Pulmonary artery endothelial cell (primary cell): Measurements from ENCODE around the gene TSR3. TPM values are rescaled to one million over a fixed set of nuclear protein-coding genes. Genes with fewer than 3 reads are reported as not detected.

Experiments used
- DNase-seq: peaks from one replicate; pipeline ENCODE4 v3.0.0-alpha.2; 2011; ENCODE audit warnings: low read depth, low spot score
- total RNA-seq: library from RNA; depleted of rRNA; stranded (reverse); fragments of >200 nt; gene quantifications from 2 replicates; pipeline ENCODE4 v1.2.3, GENCODE V29; 2014

Gene TSR3
- total RNA-seq, result 90.7 and 93.8 TPM in 2 replicates

GRCh38 chr16:1351582-1352362 lies at the start of gene TSR3, which contains the start of gene GNPTG:
Gene TSR3 (minus strand): TSS chr16:1351878. CDS start chr16:1351804, 74 bp downstream.
Gene GNPTG (plus strand): TSS chr16:1351931. CDS start chr16:1351966, 35 bp downstream.
- peak; percentile 51 for DNase-seq

- no peak for DNase-seq
Observed at GRCh38 chr16:1401061-1401757, 49.5 kb upstream of the TSR3 start.

- no peak for DNase-seq
Observed at GRCh38 chr16:1398826-1399581, 47.3 kb upstream of the TSR3 start.

- no peak for DNase-seq
Observed at GRCh38 chr16:1398351-1398750, 46.7 kb upstream of the TSR3 start.

GRCh38 chr16:1397779-1398178 lies 46.1 kb upstream of the TSR3 start:
- DNase-seq, result no peak

- no peak for DNase-seq
Observed at GRCh38 chr16:1395444-1396031, 43.9 kb upstream of the TSR3 start.

GRCh38 chr16:1394367-1394951 lies 42.8 kb upstream of the TSR3 start:
- no peak for DNase-seq

GRCh38 chr16:1393613-1394176 lies 42.0 kb upstream of the TSR3 start:
- DNase-seq, result no peak

GRCh38 chr16:1392826-1393225 lies 41.1 kb upstream of the TSR3 start:
- DNase-seq, result no peak

- DNase-seq, result no peak
Observed at GRCh38 chr16:1390239-1390779, 38.6 kb upstream of the TSR3 start.

- no peak for DNase-seq
Observed at GRCh38 chr16:1389762-1390161, 38.1 kb upstream of the TSR3 start.

- no peak for DNase-seq
Observed at GRCh38 chr16:1387331-1387730, 35.7 kb upstream of the TSR3 start.

- no peak for DNase-seq
Observed at GRCh38 chr16:1385232-1385631, 33.6 kb upstream of the TSR3 start.

- no peak for DNase-seq
Observed at GRCh38 chr16:1383556-1383955, 31.9 kb upstream of the TSR3 start.

- DNase-seq, result no peak
Observed at GRCh38 chr16:1381612-1382406, 30.1 kb upstream of the TSR3 start.

GRCh38 chr16:1380195-1380594 lies 28.5 kb upstream of the TSR3 start:
- no peak for DNase-seq

- DNase-seq, result no peak
Observed at GRCh38 chr16:1379304-1380076, 27.8 kb upstream of the TSR3 start.

- peak; percentile 17 for DNase-seq
Observed at GRCh38 chr16:1378804-1379303, 27.2 kb upstream of the TSR3 start.
